Measurements from ENCODE around the gene PNKD.

The PNKD gene

GRCh38 chr2:218345491-218346236 lies 75.3 kb downstream of the PNKD start:
- DNase-seq, result no peak

- no peak for DNase-seq
Measured at GRCh38 chr2:218347172-218347571, 76.9 kb downstream of the PNKD start.

- DNase-seq, result no peak
Measured at GRCh38 chr2:218354045-218354444, 83.7 kb downstream of the PNKD start.

GRCh38 chr2:218354850-218355443 lies 84.6 kb downstream of the PNKD start:
- no peak for DNase-seq

GRCh38 chr2:218357236-218358177 lies 87.2 kb downstream of the PNKD start:
- DNase-seq, result no peak

GRCh38 chr2:218360453-218360852 lies 90.1 kb downstream of the PNKD start:
- DNase-seq, result no peak

GRCh38 chr2:218362606-218363005 lies 92.3 kb downstream of the PNKD start:
- DNase-seq, result no peak

- DNase-seq, result no peak
Measured at GRCh38 chr2:218363736-218364135, 93.4 kb downstream of the PNKD start.

GRCh38 chr2:218364196-218364595 lies 93.9 kb downstream of the PNKD start:
- no peak for DNase-seq

- DNase-seq, result no peak
Measured at GRCh38 chr2:218366621-218367414, 96.5 kb downstream of the PNKD start.

GRCh38 chr2:218367415-218368149 lies 97.3 kb downstream of the PNKD start:
- peak; percentile 81 for DNase-seq

- DNase-seq, result no peak
Measured at GRCh38 chr2:218368150-218368528, 97.8 kb downstream of the PNKD start.

- no peak for DNase-seq
Measured at GRCh38 chr2:218368621-218369153, 98.4 kb downstream of the PNKD start.

- no peak for DNase-seq
Measured at GRCh38 chr2:218369330-218369729, 99.0 kb downstream of the PNKD start.

- DNase-seq, result no peak
Measured at GRCh38 chr2:218370410-218371063, 100.2 kb downstream of the PNKD start.

- no peak for DNase-seq
Measured at GRCh38 chr2:218371983-218372350, 101.6 kb downstream of the PNKD start.

- DNase-seq, result no peak
Measured at GRCh38 chr2:218374795-218375194, 104.5 kb downstream of the PNKD start.

- no peak for DNase-seq
Measured at GRCh38 chr2:218375212-218375611, 104.9 kb downstream of the PNKD start.

- no peak for DNase-seq
Measured at GRCh38 chr2:218378053-218378452, 107.7 kb downstream of the PNKD start.

- no peak for DNase-seq
Measured at GRCh38 chr2:218381916-218382366, 111.6 kb downstream of the PNKD start, which contains the start of gene SLC11A1. TSS of gene SLC11A1 (plus strand) at chr2:218382273. CDS start at chr2:218382369, 96 bp downstream.

- DNase-seq, result no peak
Measured at GRCh38 chr2:218382785-218383184, 112.5 kb downstream of the PNKD start.

Data from activated CD4-positive, CD25-positive, alpha-beta regulatory T cell treated with anti-CD3 and anti-CD28 coated beads, Interleukin-2, amount 50 U/mL, for 72 hours (primary cell).